WTC11 (cell line): ENCODE data around the gene HTT-AS. TPM values are rescaled to one million over a fixed set of nuclear protein-coding genes. Genes with fewer than 3 reads are reported as not detected.

Source experiments
- ATAC-seq: fragments of 200-7000 bp; cut with Tn5 transposase; 2 replicates; pipeline ENCODE4 v1.10.0; 2021; ENCODE audit warnings: mild to moderate bottlenecking, moderate library complexity
- CTCF ChIA-PET: fragments of 300-600 bp; sonication (Branson Sonifier 250); formaldehyde crosslinking; loops from one replicate; lab custom pipeline; 2021; ENCODE audit warnings: antibody characterized with exemption; lab: Charles Lee
- POLR2A ChIA-PET: fragments of 350-600 bp; sonication (Branson Sonifier 250); formaldehyde crosslinking; loops from one replicate; lab custom pipeline; 2021; ENCODE audit warnings: antibody characterized with exemption; lab: Charles Lee
- DNase-seq: peaks from one replicate; pipeline ENCODE4 v3.0.0; 2021; ENCODE audit warnings: low spot score
- H3K27ac Mint-ChIP-seq: 2 replicates; pipeline ENCODE4 v1.8.0; 2021; ENCODE audit warnings: mixed read lengths
- H3K27me3 Mint-ChIP-seq: 2 replicates; pipeline ENCODE4 v1.8.0; 2021; ENCODE audit warnings: low read depth, mild to moderate bottlenecking, moderate library complexity, mixed read lengths
- H3K36me3 Mint-ChIP-seq: 2 replicates; pipeline ENCODE4 v1.8.0; 2021; ENCODE audit warnings: mixed read lengths
- H3K4me1 Mint-ChIP-seq: 2 replicates; pipeline ENCODE4 v1.8.0; 2022; ENCODE audit warnings: mixed read lengths
- H3K4me3 Mint-ChIP-seq: 2 replicates; pipeline ENCODE4 v1.8.0; 2021; ENCODE audit warnings: mild to moderate bottlenecking, moderate library complexity, mixed read lengths
- H3K9me3 Mint-ChIP-seq: 2 replicates; pipeline ENCODE4 v1.8.0; 2021; ENCODE audit warnings: mixed read lengths
- ELF4 ChIP-seq: sonication (generic); formaldehyde crosslinking; IDR thresholded peaks from 2 replicates; pipeline ENCODE4 v1.8.1; 2022; ENCODE audit warnings: low read depth, mild to moderate bottlenecking, moderate library complexity, missing genetic modification reagents
- FOXJ3 ChIP-seq: sonication (generic); formaldehyde crosslinking; IDR thresholded peaks from 2 replicates; pipeline ENCODE4 v1.9.0; 2021; ENCODE audit warnings: missing genetic modification reagents, mild to moderate bottlenecking, borderline replicate concordance
- FOXP1 ChIP-seq: sonication (generic); formaldehyde crosslinking; IDR thresholded peaks from 2 replicates; pipeline ENCODE4 v1.8.0; 2022; ENCODE audit warnings: missing genetic modification reagents, mild to moderate bottlenecking, moderate library complexity, borderline replicate concordance
- IRF2 ChIP-seq: sonication (generic); formaldehyde crosslinking; IDR thresholded peaks from 2 replicates; pipeline ENCODE4 v1.8.0; 2022; ENCODE audit warnings: low read depth, missing genetic modification reagents, borderline replicate concordance
- NFE2L1 ChIP-seq: sonication (generic); formaldehyde crosslinking; IDR thresholded peaks from 2 replicates; pipeline ENCODE4 v1.8.1; 2023; ENCODE audit warnings: missing genetic modification reagents
- NFYB ChIP-seq: sonication (generic); formaldehyde crosslinking; conservative IDR thresholded peaks from 2 replicates; pipeline ENCODE4 v1.8.0; 2022; ENCODE audit warnings: low read depth, missing genetic modification reagents
- NR1H2 ChIP-seq: sonication (generic); formaldehyde crosslinking; IDR thresholded peaks from 2 replicates; pipeline ENCODE4 v1.9.0; 2021; ENCODE audit warnings: mild to moderate bottlenecking, moderate library complexity, missing genetic modification reagents
- OVOL2 ChIP-seq: fragments of 250-450 bp; sonication (Bioruptor Pico); IDR thresholded peaks from 2 replicates; pipeline ENCODE4 v1.9.0; 2021; ENCODE audit warnings: mild to moderate bottlenecking, borderline replicate concordance
- TCF7 ChIP-seq: sonication (generic); formaldehyde crosslinking; IDR thresholded peaks from 2 replicates; pipeline ENCODE4 v1.8.0; 2022; ENCODE audit warnings: mild to moderate bottlenecking, low read depth, missing genetic modification reagents, moderate library complexity
- ZBTB21 ChIP-seq: sonication (generic); formaldehyde crosslinking; IDR thresholded peaks from 2 replicates; pipeline ENCODE4 v1.8.1; 2023; ENCODE audit warnings: mild to moderate bottlenecking, missing genetic modification reagents, borderline replicate concordance
- ZNF121 ChIP-seq: sonication (generic); formaldehyde crosslinking; IDR thresholded peaks from 2 replicates; pipeline ENCODE4 v1.8.0; 2023; ENCODE audit warnings: missing genetic modification reagents
- ZNF219 ChIP-seq: sonication (generic); formaldehyde crosslinking; IDR thresholded peaks from 2 replicates; pipeline ENCODE4 v1.8.0; 2023; ENCODE audit warnings: missing genetic modification reagents, mild to moderate bottlenecking, borderline replicate concordance
- ZNF317 ChIP-seq: sonication (generic); formaldehyde crosslinking; IDR thresholded peaks from 2 replicates; pipeline ENCODE4 v1.8.1; 2023; ENCODE audit warnings: low read depth, mild to moderate bottlenecking, moderate library complexity, missing genetic modification reagents, borderline replicate concordance
- total RNA-seq: library from RNA; stranded (reverse); gene quantifications from 3 replicates; pipeline ENCODE4 v1.2.3, GENCODE V29; 2021
- TF ChIP-seq, protein P1 (sequence below): sonication (generic); formaldehyde crosslinking; IDR thresholded peaks from 2 replicates; pipeline ENCODE4 v1.8.1; 2022; ENCODE audit warnings: mild to moderate bottlenecking, moderate library complexity, missing genetic modification reagents
- TF ChIP-seq, protein P2 (sequence below): sonication (generic); formaldehyde crosslinking; IDR thresholded peaks from 2 replicates; pipeline ENCODE4 v1.8.1; 2022; ENCODE audit warnings: low read depth, missing genetic modification reagents, borderline replicate concordance
- TF ChIP-seq, protein P3 (sequence below): sonication (generic); formaldehyde crosslinking; IDR thresholded peaks from 2 replicates; pipeline ENCODE4 v1.8.1; 2023; ENCODE audit warnings: mild to moderate bottlenecking, missing genetic modification reagents
- TF ChIP-seq, protein P4 (sequence below): sonication (generic); formaldehyde crosslinking; IDR thresholded peaks from 2 replicates; pipeline ENCODE4 v1.8.0; 2023; ENCODE audit warnings: missing genetic modification reagents, mild to moderate bottlenecking, borderline replicate concordance
- TF ChIP-seq, protein P5 (sequence below): fragments of 200-600 bp; IDR thresholded peaks from 2 replicates; pipeline ENCODE4 v1.8.0; 2022; ENCODE audit warnings: antibody characterized with exemption
- TF ChIP-seq, protein P6 (sequence below): fragments of 250-450 bp; sonication (Bioruptor Pico); IDR thresholded peaks from 2 replicates; pipeline ENCODE4 v1.9.0; 2021; ENCODE audit warnings: mild to moderate bottlenecking

Gene HTT-AS
- total RNA-seq, 1 experiment from 2014 or later = not detected

DNA sequence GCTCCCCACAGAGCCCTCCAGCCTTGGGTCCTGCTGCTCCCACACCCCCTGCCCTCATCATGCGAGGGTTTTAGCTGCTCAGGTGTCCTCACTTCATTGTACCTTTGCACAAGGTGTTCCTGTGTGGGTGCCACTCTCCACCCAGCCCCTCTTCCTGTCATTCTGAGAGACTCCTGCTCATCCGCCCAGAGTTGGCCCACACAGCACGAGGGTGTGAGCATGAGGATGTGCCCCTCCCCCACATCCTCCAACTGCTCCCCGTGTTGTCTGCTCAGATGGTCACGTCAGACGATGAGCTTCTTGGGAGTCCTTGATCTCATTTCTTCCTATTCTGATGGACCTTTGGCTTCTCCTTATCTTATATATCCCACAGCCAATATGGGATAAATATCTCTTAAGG, 53.2 kb downstream of the HTT-AS start (continued):
- TF ChIP-seq ZNF121 (CRISPR knock-in tag) (no peak), NFYB (no peak), IRF2 (CRISPR knock-in tag) (no peak), ZNF219 (CRISPR knock-in tag) (no peak)
- TF ChIP-seq, protein P1, sequence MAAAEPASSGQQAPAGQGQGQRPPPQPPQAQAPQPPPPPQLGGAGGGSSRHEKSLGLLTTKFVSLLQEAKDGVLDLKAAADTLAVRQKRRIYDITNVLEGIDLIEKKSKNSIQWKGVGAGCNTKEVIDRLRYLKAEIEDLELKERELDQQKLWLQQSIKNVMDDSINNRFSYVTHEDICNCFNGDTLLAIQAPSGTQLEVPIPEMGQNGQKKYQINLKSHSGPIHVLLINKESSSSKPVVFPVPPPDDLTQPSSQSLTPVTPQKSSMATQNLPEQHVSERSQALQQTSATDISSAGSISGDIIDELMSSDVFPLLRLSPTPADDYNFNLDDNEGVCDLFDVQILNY (CRISPR knock-in tag) = no peak
- TF ChIP-seq, protein P2, sequence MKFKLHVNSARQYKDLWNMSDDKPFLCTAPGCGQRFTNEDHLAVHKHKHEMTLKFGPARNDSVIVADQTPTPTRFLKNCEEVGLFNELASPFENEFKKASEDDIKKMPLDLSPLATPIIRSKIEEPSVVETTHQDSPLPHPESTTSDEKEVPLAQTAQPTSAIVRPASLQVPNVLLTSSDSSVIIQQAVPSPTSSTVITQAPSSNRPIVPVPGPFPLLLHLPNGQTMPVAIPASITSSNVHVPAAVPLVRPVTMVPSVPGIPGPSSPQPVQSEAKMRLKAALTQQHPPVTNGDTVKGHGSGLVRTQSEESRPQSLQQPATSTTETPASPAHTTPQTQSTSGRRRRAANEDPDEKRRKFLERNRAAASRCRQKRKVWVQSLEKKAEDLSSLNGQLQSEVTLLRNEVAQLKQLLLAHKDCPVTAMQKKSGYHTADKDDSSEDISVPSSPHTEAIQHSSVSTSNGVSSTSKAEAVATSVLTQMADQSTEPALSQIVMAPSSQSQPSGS = no peak
- TF ChIP-seq, protein P3, sequence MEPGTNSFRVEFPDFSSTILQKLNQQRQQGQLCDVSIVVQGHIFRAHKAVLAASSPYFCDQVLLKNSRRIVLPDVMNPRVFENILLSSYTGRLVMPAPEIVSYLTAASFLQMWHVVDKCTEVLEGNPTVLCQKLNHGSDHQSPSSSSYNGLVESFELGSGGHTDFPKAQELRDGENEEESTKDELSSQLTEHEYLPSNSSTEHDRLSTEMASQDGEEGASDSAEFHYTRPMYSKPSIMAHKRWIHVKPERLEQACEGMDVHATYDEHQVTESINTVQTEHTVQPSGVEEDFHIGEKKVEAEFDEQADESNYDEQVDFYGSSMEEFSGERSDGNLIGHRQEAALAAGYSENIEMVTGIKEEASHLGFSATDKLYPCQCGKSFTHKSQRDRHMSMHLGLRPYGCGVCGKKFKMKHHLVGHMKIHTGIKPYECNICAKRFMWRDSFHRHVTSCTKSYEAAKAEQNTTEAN (CRISPR knock-in tag) = no peak

DNA sequence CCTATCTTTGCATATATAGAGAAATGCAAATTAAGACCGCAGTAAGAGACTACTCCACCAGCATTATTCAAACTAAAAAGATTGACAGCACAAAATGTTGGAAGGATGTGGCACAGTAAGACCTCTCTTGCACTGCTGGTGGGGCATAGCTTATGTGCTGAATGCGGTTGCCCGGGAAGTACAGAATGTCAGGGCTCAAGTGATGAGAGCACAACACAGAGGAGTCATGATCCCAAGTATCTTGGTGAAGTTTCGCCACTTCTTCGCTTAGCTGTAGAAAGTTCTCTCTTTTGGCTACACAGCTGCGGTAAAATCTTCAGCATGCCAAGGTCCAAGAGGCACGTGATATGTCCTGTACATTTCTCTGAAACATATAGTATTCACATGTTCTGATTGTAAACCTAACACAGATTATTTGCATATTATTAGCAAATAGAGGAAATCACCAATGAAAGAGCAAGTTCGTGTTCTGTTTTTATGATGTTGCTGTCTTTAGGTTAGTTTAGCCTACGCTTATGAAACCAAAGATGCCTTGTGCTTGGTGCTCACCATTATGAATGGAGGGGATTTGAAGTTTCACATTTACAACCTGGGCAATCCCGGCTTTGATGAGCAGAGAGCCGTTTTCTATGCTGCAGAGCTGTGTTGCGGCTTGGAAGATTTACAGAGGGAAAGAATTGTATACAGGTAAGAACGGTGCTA, 55.0 kb downstream of the HTT-AS start:
- ChIA-PET POLR2A (no interaction called here), CTCF (interaction anchor here (1.3 kb wide), 1 partner anchor 10 kb away, joined by 3 read pairs; no protein-coding TSS in a partner anchor)
- TF ChIP-seq, protein P1 (CRISPR knock-in tag) = no peak
- TF ChIP-seq FOXJ3 (CRISPR knock-in tag) = no peak
- Mint-ChIP-seq H3K36me3 (no peaks in the 10 kb centered on the region), H3K4me3 (no peak overlapping the region), H3K27me3 (no peaks in the 10 kb centered on the region), H3K4me1 (peaks cover 9% of the 10 kb centered on the region), H3K9me3 (peaks cover 4% of the 10 kb centered on the region), H3K27ac (no peak overlapping the region)
- ATAC-seq (no peak), DNase-seq (no peak)

DNA sequence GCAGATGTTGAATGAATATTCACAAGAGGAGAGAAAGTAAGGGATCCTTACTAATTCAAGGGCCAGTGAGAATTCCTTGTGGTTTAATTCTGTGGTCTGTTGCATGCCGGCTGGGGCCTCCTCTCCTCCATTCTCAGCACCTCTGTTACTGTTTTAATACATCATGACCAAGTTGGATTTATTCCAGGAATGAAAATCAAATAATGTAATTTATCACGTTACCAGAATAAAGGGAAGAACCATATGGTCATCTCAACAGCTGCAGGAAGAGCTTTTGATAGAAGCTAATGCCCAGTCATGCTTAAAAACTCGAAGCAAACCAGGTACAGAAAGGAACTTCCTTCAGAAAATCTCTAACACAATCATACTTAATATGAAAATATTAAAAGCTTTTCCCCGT, 56.8 kb downstream of the HTT-AS start:
- POLR2A ChIA-PET = no interaction called here
- Mint-ChIP-seq H3K27me3 (no peaks in the 10 kb centered on the region), H3K9me3 (no peaks in the 10 kb centered on the region), H3K4me3 (no peak overlapping the region), H3K27ac (no peak overlapping the region), H3K36me3 (no peaks in the 10 kb centered on the region), H3K4me1 (peaks cover 9% of the 10 kb centered on the region)
- CTCF ChIA-PET = no interaction called here
- DNase-seq (no peak), ATAC-seq (no peak)
- no peak for TF ChIP-seq TCF7
- no peak for TF ChIP-seq OVOL2 (CRISPR knock-in tag)
- no peak for TF ChIP-seq FOXP1 (CRISPR knock-in tag)
- TF ChIP-seq, protein P4, sequence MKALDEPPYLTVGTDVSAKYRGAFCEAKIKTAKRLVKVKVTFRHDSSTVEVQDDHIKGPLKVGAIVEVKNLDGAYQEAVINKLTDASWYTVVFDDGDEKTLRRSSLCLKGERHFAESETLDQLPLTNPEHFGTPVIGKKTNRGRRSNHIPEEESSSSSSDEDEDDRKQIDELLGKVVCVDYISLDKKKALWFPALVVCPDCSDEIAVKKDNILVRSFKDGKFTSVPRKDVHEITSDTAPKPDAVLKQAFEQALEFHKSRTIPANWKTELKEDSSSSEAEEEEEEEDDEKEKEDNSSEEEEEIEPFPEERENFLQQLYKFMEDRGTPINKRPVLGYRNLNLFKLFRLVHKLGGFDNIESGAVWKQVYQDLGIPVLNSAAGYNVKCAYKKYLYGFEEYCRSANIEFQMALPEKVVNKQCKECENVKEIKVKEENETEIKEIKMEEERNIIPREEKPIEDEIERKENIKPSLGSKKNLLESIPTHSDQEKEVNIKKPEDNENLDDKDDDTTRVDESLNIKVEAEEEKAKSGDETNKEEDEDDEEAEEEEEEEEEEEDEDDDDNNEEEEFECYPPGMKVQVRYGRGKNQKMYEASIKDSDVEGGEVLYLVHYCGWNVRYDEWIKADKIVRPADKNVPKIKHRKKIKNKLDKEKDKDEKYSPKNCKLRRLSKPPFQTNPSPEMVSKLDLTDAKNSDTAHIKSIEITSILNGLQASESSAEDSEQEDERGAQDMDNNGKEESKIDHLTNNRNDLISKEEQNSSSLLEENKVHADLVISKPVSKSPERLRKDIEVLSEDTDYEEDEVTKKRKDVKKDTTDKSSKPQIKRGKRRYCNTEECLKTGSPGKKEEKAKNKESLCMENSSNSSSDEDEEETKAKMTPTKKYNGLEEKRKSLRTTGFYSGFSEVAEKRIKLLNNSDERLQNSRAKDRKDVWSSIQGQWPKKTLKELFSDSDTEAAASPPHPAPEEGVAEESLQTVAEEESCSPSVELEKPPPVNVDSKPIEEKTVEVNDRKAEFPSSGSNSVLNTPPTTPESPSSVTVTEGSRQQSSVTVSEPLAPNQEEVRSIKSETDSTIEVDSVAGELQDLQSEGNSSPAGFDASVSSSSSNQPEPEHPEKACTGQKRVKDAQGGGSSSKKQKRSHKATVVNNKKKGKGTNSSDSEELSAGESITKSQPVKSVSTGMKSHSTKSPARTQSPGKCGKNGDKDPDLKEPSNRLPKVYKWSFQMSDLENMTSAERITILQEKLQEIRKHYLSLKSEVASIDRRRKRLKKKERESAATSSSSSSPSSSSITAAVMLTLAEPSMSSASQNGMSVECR (CRISPR knock-in tag) = no peak
- no peak for TF ChIP-seq ELF4 (CRISPR knock-in tag)
- TF ChIP-seq NFE2L1 (CRISPR knock-in tag) = no peak
- TF ChIP-seq, protein P5, sequence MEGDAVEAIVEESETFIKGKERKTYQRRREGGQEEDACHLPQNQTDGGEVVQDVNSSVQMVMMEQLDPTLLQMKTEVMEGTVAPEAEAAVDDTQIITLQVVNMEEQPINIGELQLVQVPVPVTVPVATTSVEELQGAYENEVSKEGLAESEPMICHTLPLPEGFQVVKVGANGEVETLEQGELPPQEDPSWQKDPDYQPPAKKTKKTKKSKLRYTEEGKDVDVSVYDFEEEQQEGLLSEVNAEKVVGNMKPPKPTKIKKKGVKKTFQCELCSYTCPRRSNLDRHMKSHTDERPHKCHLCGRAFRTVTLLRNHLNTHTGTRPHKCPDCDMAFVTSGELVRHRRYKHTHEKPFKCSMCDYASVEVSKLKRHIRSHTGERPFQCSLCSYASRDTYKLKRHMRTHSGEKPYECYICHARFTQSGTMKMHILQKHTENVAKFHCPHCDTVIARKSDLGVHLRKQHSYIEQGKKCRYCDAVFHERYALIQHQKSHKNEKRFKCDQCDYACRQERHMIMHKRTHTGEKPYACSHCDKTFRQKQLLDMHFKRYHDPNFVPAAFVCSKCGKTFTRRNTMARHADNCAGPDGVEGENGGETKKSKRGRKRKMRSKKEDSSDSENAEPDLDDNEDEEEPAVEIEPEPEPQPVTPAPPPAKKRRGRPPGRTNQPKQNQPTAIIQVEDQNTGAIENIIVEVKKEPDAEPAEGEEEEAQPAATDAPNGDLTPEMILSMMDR = no peak
- TF ChIP-seq, protein P6, sequence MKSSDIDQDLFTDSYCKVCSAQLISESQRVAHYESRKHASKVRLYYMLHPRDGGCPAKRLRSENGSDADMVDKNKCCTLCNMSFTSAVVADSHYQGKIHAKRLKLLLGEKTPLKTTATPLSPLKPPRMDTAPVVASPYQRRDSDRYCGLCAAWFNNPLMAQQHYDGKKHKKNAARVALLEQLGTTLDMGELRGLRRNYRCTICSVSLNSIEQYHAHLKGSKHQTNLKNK (CRISPR knock-in tag) = no peak
- TF ChIP-seq NR1H2 (CRISPR knock-in tag) = no peak
- TF ChIP-seq ZNF317 (CRISPR knock-in tag) = no peak
- TF ChIP-seq ZBTB21 = no peak
